ENCODE data around the gene NRXN3.

DNA sequence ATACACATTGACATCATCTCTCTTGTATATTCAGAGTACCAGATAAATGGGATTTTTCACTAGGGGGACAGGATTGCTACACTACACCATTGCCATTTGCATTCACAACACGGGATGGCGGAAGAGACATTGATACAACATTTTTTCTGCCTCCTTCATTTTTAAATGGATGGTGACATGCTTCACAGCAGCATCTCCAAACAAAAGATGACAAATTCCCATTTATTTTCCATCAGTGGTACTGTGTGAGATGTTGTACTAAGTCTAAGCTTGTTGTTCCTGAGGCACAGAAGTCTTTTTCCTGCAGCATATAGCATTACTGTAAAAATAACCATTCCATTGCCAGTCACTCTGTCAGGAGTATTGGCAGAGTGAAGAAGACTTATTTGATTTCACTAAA lies 912.7 kb downstream of the NRXN3 start:
- TF ChIP-seq, protein P1, sequence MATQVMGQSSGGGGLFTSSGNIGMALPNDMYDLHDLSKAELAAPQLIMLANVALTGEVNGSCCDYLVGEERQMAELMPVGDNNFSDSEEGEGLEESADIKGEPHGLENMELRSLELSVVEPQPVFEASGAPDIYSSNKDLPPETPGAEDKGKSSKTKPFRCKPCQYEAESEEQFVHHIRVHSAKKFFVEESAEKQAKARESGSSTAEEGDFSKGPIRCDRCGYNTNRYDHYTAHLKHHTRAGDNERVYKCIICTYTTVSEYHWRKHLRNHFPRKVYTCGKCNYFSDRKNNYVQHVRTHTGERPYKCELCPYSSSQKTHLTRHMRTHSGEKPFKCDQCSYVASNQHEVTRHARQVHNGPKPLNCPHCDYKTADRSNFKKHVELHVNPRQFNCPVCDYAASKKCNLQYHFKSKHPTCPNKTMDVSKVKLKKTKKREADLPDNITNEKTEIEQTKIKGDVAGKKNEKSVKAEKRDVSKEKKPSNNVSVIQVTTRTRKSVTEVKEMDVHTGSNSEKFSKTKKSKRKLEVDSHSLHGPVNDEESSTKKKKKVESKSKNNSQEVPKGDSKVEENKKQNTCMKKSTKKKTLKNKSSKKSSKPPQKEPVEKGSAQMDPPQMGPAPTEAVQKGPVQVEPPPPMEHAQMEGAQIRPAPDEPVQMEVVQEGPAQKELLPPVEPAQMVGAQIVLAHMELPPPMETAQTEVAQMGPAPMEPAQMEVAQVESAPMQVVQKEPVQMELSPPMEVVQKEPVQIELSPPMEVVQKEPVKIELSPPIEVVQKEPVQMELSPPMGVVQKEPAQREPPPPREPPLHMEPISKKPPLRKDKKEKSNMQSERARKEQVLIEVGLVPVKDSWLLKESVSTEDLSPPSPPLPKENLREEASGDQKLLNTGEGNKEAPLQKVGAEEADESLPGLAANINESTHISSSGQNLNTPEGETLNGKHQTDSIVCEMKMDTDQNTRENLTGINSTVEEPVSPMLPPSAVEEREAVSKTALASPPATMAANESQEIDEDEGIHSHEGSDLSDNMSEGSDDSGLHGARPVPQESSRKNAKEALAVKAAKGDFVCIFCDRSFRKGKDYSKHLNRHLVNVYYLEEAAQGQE (IDR thresholded peaks at IDR 0.05; ENCODE audit: low read depth, low read length) = no peak
- TF ChIP-seq EP300 (IDR thresholded peaks at IDR 0.05; ENCODE audit: borderline replicate concordance in 1 of 2, low read depth in 1 of 2, low read length in 1 of 2) (no peak), RAD21 (IDR thresholded peaks at IDR 0.05; ENCODE audit: low read length) (no peak), JUND (IDR thresholded peaks at IDR 0.05) (no peak), TEAD4 (IDR thresholded peaks at IDR 0.05; ENCODE audit: borderline replicate concordance, insufficient read depth) (no peak), MEF2A (IDR thresholded peaks at IDR 0.05; ENCODE audit: borderline replicate concordance, low read depth) (no peak), GABPA (IDR thresholded peaks at IDR 0.05; ENCODE audit: low read depth) (no peak)
- TF ChIP-seq, protein P2, sequence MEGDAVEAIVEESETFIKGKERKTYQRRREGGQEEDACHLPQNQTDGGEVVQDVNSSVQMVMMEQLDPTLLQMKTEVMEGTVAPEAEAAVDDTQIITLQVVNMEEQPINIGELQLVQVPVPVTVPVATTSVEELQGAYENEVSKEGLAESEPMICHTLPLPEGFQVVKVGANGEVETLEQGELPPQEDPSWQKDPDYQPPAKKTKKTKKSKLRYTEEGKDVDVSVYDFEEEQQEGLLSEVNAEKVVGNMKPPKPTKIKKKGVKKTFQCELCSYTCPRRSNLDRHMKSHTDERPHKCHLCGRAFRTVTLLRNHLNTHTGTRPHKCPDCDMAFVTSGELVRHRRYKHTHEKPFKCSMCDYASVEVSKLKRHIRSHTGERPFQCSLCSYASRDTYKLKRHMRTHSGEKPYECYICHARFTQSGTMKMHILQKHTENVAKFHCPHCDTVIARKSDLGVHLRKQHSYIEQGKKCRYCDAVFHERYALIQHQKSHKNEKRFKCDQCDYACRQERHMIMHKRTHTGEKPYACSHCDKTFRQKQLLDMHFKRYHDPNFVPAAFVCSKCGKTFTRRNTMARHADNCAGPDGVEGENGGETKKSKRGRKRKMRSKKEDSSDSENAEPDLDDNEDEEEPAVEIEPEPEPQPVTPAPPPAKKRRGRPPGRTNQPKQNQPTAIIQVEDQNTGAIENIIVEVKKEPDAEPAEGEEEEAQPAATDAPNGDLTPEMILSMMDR (IDR thresholded peaks at IDR 0.05) = no peak

All from SK-N-SH (cell line).